HEK293 (cell line): ENCODE data around the gene ATF5.

Experiments
- CTCF ChIA-PET: fragments of 350-600 bp; formaldehyde crosslinking; extraction: SDS; loops from one replicate; lab custom pipeline; 2021; ENCODE audit warnings: antibody characterized with exemption; lab: Yijun Ruan, JAX
- POLR2A ChIA-PET: fragments of 300-600 bp; formaldehyde crosslinking; extraction: SDS; loops from one replicate; lab custom pipeline; 2020; ENCODE audit warnings: antibody characterized with exemption, inconsistent platforms; lab: Yijun Ruan, JAX
- H3K27ac ChIP-seq: fragments of 200-500 bp; sonication (Bioruptor generic); 2 replicates; pipeline ENCODE4 v1.5.1; 2014; ENCODE audit warnings: low read depth, low read length, control low read depth, inconsistent platforms; ENCODE audit errors: extremely low read depth
- H3K36me3 ChIP-seq, 2 experiments: fragments of 200-500 bp in 1 of 2; sonication (Bioruptor generic) in 1 of 2; 1 replicate in 1 of 2; 2 replicates in 1 of 2; pipeline ENCODE4 v1.5.1; 2014 to 2017; ENCODE audit warnings: inconsistent platforms in 2 of 2, low read length in 2 of 2; ENCODE audit not compliant: control insufficient read depth in 2 of 2, insufficient read depth in 1 of 2
- H3K4me1 ChIP-seq: fragments of 200-500 bp; sonication (Bioruptor generic); 2 replicates; pipeline ENCODE4 v1.5.1; 2014; ENCODE audit warnings: mild to moderate bottlenecking, low read length, inconsistent platforms; ENCODE audit not compliant: control insufficient read depth, insufficient read depth
- H3K4me3 ChIP-seq: 2 replicates; pipeline ENCODE4 v1.5.1; 2011; ENCODE audit warnings: low read depth, mild to moderate bottlenecking, control low read depth, low read length, moderate library complexity
- H3K9me3 ChIP-seq: fragments of 200-500 bp; sonication (Bioruptor generic); 2 replicates; pipeline ENCODE4 v1.5.1; 2014; ENCODE audit warnings: low read depth, low read length, inconsistent platforms; ENCODE audit not compliant: control insufficient read depth, insufficient read depth
- SP2 ChIP-seq: fragments of 450-650 bp; formaldehyde crosslinking; IDR thresholded peaks from 2 replicates; pipeline ENCODE4 v1.5.1; 2016; ENCODE audit warnings: missing biosample characterization, missing genetic modification characterization
- ZBTB1 ChIP-seq: fragments of 450-650 bp; formaldehyde crosslinking; IDR thresholded peaks from 2 replicates; pipeline ENCODE4 v1.5.1; 2016; ENCODE audit warnings: missing biosample characterization, missing genetic modification characterization
- ZNF140 ChIP-seq: fragments of 450-650 bp; formaldehyde crosslinking; IDR thresholded peaks from 2 replicates; pipeline ENCODE4 v1.5.1; 2016; ENCODE audit warnings: missing biosample characterization, missing genetic modification characterization
- ZNF221 ChIP-seq: fragments of 450-650 bp; formaldehyde crosslinking; IDR thresholded peaks from 2 replicates; pipeline ENCODE4 v1.5.1; 2017; ENCODE audit warnings: missing biosample characterization, missing genetic modification characterization, borderline replicate concordance
- ZNF350 ChIP-seq: fragments of 450-650 bp; formaldehyde crosslinking; IDR thresholded peaks from 2 replicates; pipeline ENCODE4 v1.5.0; 2017; ENCODE audit warnings: missing biosample characterization, mild to moderate bottlenecking, missing genetic modification characterization
- ZNF433 ChIP-seq: fragments of 450-650 bp; formaldehyde crosslinking; IDR thresholded peaks from 2 replicates; pipeline ENCODE4 v1.5.1; 2016; ENCODE audit warnings: missing biosample characterization, missing genetic modification characterization, low read depth
- ZNF521 ChIP-seq: fragments of 450-650 bp; formaldehyde crosslinking; IDR thresholded peaks from 2 replicates; pipeline ENCODE4 v1.5.1; 2017; ENCODE audit warnings: missing biosample characterization, mild to moderate bottlenecking, missing genetic modification characterization
- ZNF529 ChIP-seq: fragments of 450-650 bp; formaldehyde crosslinking; IDR thresholded peaks from 2 replicates; pipeline ENCODE4 v1.5.1; 2017; ENCODE audit warnings: missing genetic modification characterization, missing biosample characterization; ENCODE audit not compliant: insufficient replicate concordance
- ZNF629 ChIP-seq: fragments of 450-650 bp; formaldehyde crosslinking; IDR thresholded peaks from 2 replicates; pipeline ENCODE4 v1.5.1; 2017; ENCODE audit warnings: missing biosample characterization, missing genetic modification characterization
- ZXDB ChIP-seq: fragments of 450-650 bp; formaldehyde crosslinking; IDR thresholded peaks from 2 replicates; pipeline ENCODE4 v1.5.1; 2016; ENCODE audit warnings: missing biosample characterization, missing genetic modification characterization
- TF ChIP-seq, protein P1 (sequence below): fragments of 450-650 bp; formaldehyde crosslinking; IDR thresholded peaks from 2 replicates; pipeline ENCODE4 v1.5.1; 2017; ENCODE audit warnings: missing biosample characterization, missing genetic modification characterization
- TF ChIP-seq, protein P2 (sequence below): IDR thresholded peaks from 2 replicates; pipeline ENCODE4 v1.6.1; 2011; ENCODE audit warnings: mild to moderate bottlenecking, low read depth, low read length, borderline replicate concordance
- TF ChIP-seq, protein P3 (sequence below): fragments of 450-650 bp; formaldehyde crosslinking; IDR thresholded peaks from 2 replicates; pipeline ENCODE4 v1.5.1; 2016; ENCODE audit warnings: missing biosample characterization, missing genetic modification characterization, borderline replicate concordance
- TF ChIP-seq, protein P4 (sequence below): fragments of 450-650 bp; formaldehyde crosslinking; optimal IDR thresholded peaks from 2 replicates; pipeline ENCODE3; 2016; ENCODE audit warnings: missing biosample characterization, mild to moderate bottlenecking, missing genetic modification characterization
- TF ChIP-seq, protein P5 (sequence below): fragments of 450-650 bp; formaldehyde crosslinking; IDR thresholded peaks from 2 replicates; pipeline ENCODE4 v1.5.1; 2017; ENCODE audit warnings: missing biosample characterization, missing genetic modification characterization
- TF ChIP-seq, protein P6 (sequence below): fragments of 450-650 bp; formaldehyde crosslinking; IDR thresholded peaks from 2 replicates; pipeline ENCODE4 v1.5.1; 2016; ENCODE audit warnings: missing biosample characterization, missing genetic modification characterization
- TF ChIP-seq, protein P7 (sequence below): fragments of 450-650 bp; formaldehyde crosslinking; IDR thresholded peaks from 2 replicates; pipeline ENCODE4 v1.5.1; 2016; ENCODE audit warnings: missing biosample characterization, missing genetic modification characterization
- TF ChIP-seq, protein P8 (sequence below): sonication (generic); formaldehyde crosslinking; IDR thresholded peaks from 2 replicates; pipeline ENCODE4 v1.8.1; 2022; ENCODE audit warnings: mild to moderate bottlenecking, moderate library complexity, missing genetic modification reagents

ATF5 gene

DNA sequence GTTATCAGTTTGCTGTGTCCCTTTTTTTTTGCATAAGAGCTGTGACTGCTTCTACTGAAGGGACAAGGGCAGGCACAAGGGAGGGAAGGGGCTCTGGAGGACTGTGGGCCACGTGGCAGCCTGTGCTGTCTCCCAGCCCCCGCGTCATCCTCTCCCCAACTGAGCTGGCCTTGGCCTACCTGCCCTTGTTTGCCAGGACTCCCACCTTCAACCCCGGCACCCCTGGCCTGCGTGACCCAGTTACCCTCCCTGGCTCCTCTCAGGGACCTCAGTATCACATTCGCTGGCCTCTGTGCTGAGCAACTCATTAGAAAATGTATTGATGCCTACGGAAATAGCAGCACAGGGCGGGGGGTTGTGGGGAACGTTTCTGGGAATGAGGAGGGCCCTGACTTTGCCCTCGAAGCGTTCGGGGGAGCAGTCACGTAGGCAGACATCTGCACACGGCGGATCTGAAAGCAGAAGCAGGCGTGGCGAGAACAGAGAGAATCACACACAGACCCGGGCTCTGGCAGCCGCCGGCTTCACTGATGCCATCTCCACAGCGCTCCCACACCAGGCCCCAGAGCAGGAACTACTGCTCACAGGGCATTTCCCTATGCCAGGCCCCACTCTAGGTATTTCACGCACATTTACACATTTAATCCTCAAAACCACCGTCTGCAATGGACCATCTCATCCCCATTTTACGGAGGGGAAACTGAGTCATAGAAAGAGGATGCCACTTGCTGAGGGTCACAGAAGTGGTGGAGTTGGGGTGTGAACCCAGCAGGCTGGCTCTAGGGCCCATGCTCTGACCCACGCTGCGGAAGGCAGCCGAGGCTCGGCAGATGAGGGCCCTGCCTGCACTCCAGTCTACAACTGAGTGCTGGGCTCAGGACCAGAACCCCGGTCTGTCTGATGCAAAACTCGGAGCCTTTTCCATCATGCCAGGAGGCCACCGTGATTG, 5.7 kb upstream of the ATF5 start:
- POLR2A ChIA-PET = no interaction called here
- Histone ChIP-seq H3K4me1 (no peaks in the 10 kb centered on the region; the same call in 1 of the 2 replicates), H3K9me3 (no peaks in the 10 kb centered on the region), H3K27ac (peak overlapping the region; percentile 10), H3K36me3 (peaks cover 46 to 84% of the 10 kb centered on the region in 2 experiments), H3K4me3 (no peak overlapping the region)
- TF ChIP-seq, protein P1, sequence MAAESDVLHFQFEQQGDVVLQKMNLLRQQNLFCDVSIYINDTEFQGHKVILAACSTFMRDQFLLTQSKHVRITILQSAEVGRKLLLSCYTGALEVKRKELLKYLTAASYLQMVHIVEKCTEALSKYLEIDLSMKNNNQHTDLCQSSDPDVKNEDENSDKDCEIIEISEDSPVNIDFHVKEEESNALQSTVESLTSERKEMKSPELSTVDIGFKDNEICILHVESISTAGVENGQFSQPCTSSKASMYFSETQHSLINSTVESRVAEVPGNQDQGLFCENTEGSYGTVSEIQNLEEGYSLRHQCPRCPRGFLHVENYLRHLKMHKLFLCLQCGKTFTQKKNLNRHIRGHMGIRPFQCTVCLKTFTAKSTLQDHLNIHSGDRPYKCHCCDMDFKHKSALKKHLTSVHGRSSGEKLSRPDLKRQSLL (tag by site-specific recombination) = no peak
- TF ChIP-seq ZNF629 (no peak), ZNF221 (no peak), ZNF433 (tag by site-specific recombination) (no peak), ZXDB (tag by site-specific recombination) (no peak), ZNF529 (tag by site-specific recombination) (no peak), ZNF350 (no peak), ZNF521 (tag by site-specific recombination) (no peak)
- TF ChIP-seq, protein P2, sequence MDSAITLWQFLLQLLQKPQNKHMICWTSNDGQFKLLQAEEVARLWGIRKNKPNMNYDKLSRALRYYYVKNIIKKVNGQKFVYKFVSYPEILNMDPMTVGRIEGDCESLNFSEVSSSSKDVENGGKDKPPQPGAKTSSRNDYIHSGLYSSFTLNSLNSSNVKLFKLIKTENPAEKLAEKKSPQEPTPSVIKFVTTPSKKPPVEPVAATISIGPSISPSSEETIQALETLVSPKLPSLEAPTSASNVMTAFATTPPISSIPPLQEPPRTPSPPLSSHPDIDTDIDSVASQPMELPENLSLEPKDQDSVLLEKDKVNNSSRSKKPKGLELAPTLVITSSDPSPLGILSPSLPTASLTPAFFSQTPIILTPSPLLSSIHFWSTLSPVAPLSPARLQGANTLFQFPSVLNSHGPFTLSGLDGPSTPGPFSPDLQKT = no peak
- TF ChIP-seq, protein P3, sequence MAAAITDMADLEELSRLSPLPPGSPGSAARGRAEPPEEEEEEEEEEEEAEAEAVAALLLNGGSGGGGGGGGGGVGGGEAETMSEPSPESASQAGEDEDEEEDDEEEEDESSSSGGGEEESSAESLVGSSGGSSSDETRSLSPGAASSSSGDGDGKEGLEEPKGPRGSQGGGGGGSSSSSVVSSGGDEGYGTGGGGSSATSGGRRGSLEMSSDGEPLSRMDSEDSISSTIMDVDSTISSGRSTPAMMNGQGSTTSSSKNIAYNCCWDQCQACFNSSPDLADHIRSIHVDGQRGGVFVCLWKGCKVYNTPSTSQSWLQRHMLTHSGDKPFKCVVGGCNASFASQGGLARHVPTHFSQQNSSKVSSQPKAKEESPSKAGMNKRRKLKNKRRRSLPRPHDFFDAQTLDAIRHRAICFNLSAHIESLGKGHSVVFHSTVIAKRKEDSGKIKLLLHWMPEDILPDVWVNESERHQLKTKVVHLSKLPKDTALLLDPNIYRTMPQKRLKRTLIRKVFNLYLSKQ = no peak
- TF ChIP-seq, protein P4, sequence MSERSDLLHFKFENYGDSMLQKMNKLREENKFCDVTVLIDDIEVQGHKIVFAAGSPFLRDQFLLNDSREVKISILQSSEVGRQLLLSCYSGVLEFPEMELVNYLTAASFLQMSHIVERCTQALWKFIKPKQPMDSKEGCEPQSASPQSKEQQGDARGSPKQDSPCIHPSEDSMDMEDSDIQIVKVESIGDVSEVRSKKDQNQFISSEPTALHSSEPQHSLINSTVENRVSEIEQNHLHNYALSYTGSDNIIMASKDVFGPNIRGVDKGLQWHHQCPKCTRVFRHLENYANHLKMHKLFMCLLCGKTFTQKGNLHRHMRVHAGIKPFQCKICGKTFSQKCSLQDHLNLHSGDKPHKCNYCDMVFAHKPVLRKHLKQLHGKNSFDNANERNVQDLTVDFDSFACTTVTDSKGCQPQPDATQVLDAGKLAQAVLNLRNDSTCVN (tag by site-specific recombination) = no peak
- TF ChIP-seq, protein P5, sequence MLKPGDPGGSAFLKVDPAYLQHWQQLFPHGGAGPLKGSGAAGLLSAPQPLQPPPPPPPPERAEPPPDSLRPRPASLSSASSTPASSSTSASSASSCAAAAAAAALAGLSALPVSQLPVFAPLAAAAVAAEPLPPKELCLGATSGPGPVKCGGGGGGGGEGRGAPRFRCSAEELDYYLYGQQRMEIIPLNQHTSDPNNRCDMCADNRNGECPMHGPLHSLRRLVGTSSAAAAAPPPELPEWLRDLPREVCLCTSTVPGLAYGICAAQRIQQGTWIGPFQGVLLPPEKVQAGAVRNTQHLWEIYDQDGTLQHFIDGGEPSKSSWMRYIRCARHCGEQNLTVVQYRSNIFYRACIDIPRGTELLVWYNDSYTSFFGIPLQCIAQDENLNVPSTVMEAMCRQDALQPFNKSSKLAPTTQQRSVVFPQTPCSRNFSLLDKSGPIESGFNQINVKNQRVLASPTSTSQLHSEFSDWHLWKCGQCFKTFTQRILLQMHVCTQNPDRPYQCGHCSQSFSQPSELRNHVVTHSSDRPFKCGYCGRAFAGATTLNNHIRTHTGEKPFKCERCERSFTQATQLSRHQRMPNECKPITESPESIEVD (tag by site-specific recombination) = no peak
- TF ChIP-seq, protein P6, sequence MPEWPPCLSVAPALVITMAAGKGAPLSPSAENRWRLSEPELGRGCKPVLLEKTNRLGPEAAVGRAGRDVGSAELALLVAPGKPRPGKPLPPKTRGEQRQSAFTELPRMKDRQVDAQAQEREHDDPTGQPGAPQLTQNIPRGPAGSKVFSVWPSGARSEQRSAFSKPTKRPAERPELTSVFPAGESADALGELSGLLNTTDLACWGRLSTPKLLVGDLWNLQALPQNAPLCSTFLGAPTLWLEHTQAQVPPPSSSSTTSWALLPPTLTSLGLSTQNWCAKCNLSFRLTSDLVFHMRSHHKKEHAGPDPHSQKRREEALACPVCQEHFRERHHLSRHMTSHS = no peak
- CTCF ChIA-PET = no interaction called here

DNA sequence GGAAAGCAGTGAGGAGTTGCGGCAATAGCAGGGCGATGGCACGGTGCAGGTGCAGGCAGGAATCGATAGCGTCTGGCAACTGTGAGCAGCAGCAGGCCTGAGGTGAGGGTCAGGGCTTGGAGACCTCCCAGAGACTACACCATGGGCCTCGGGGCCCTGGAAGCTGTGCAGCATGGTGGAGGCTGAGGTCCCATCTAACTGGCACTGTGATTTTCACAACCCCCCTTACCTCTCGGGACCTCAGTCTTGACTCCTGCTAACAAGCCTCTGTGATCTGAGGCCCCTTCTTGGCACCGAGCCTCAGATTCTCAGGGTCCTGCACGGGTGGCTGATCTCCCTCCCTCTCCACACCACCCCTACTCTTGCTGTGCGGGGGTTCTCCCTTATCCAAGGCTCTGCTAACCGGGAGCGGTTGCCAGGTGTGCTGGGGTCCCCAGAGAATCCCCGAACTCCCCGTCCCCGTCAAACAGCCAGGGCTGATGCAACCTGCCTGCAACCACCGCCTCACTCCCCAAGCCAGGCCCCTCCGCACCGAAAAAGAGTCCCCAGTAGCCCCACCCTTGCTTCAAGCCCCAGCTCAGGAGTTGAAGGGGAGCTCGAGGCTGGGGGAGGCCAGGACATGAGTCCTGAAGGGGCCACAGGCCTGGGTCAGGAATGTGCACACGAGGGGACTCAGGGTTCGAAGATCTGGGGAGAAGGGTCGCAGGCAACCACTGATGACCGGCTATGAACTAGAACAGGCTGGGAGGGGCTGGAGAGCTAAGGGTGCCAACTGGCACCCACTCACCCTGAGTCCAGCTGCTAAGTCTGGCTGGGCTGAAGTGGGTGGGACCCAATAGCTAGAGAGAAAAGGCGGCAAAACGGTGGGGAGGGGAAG, 4.8 kb upstream of the ATF5 start:
- Histone ChIP-seq H3K4me3 (no peak overlapping the region), H3K9me3 (no peaks in the 10 kb centered on the region), H3K27ac (peak overlapping the region; percentile 3), H3K4me1 (peaks cover 4% of the 10 kb centered on the region), H3K36me3 (peaks cover 46 to 77% of the 10 kb centered on the region in 2 experiments)
- ChIA-PET CTCF (no interaction called here), POLR2A (interaction anchor here (0.8 kb wide), 1 partner anchor 34 kb away, joined by 3 read pairs; no protein-coding TSS in a partner anchor)
- TF ChIP-seq, protein P7, sequence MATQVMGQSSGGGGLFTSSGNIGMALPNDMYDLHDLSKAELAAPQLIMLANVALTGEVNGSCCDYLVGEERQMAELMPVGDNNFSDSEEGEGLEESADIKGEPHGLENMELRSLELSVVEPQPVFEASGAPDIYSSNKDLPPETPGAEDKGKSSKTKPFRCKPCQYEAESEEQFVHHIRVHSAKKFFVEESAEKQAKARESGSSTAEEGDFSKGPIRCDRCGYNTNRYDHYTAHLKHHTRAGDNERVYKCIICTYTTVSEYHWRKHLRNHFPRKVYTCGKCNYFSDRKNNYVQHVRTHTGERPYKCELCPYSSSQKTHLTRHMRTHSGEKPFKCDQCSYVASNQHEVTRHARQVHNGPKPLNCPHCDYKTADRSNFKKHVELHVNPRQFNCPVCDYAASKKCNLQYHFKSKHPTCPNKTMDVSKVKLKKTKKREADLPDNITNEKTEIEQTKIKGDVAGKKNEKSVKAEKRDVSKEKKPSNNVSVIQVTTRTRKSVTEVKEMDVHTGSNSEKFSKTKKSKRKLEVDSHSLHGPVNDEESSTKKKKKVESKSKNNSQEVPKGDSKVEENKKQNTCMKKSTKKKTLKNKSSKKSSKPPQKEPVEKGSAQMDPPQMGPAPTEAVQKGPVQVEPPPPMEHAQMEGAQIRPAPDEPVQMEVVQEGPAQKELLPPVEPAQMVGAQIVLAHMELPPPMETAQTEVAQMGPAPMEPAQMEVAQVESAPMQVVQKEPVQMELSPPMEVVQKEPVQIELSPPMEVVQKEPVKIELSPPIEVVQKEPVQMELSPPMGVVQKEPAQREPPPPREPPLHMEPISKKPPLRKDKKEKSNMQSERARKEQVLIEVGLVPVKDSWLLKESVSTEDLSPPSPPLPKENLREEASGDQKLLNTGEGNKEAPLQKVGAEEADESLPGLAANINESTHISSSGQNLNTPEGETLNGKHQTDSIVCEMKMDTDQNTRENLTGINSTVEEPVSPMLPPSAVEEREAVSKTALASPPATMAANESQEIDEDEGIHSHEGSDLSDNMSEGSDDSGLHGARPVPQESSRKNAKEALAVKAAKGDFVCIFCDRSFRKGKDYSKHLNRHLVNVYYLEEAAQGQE = no peak
- TF ChIP-seq, protein P8, sequence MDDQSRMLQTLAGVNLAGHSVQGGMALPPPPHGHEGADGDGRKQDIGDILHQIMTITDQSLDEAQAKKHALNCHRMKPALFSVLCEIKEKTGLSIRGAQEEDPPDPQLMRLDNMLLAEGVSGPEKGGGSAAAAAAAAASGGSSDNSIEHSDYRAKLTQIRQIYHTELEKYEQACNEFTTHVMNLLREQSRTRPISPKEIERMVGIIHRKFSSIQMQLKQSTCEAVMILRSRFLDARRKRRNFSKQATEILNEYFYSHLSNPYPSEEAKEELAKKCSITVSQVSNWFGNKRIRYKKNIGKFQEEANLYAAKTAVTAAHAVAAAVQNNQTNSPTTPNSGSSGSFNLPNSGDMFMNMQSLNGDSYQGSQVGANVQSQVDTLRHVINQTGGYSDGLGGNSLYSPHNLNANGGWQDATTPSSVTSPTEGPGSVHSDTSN (CRISPR knock-in tag) = no peak
- no peak for TF ChIP-seq ZBTB1
- no peak for TF ChIP-seq ZNF140 (tag by site-specific recombination)
- no peak for TF ChIP-seq SP2 (tag by site-specific recombination)
